Gastroesophageal sphincter (tissue), 4 donors: ENCODE measurements around the gene FUT9. TPM values are rescaled to one million over a fixed set of nuclear protein-coding genes. Genes with fewer than 3 reads are reported as not detected.

Source experiments
- ATAC-seq: fragments of 150-250 bp; one replicate; pipeline ENCODE4 v1.9.1; 2016; ENCODE audit warnings: mild to moderate bottlenecking, moderate library complexity
- H3K27ac ChIP-seq, 4 donors: fragments of 200-600 bp; sonication (generic) in 3 of 4; 1 replicate in 3 of 4; 2 replicates in 1 of 4; pipeline ENCODE4 v1.5.1; 2016 to 2019
- H3K27me3 ChIP-seq: fragments of 200-600 bp; sonication (generic); one replicate; pipeline ENCODE4 v1.5.1; 2019
- H3K36me3 ChIP-seq, 2 donors: fragments of 200-600 bp; sonication (generic); one replicate each; pipeline ENCODE4 v1.5.1; 2019; ENCODE audit warnings: control low read depth in 1 of 2
- H3K4me1 ChIP-seq, 3 donors: fragments of 200-600 bp; sonication (generic); 1 replicate in 2 of 3; 2 replicates in 1 of 3; pipeline ENCODE4 v1.5.1; 2016 to 2019; ENCODE audit warnings: control low read depth in 2 of 3
- H3K4me3 ChIP-seq, 2 donors: fragments of 200-600 bp; sonication (generic); one replicate each; pipeline ENCODE4 v1.5.1; 2019; ENCODE audit warnings: mild to moderate bottlenecking in 1 of 2, moderate library complexity in 1 of 2
- H3K9me3 ChIP-seq, 3 donors: fragments of 200-600 bp; sonication (generic); one replicate each; pipeline ENCODE4 v1.5.1; 2017 to 2019; ENCODE audit warnings: control low read depth in 2 of 3
- CTCF ChIP-seq, 4 experiments: fragments of 200-600 bp in 2 of 4; fragments of 450-650 bp in 2 of 4; sonication (generic) in 1 of 4; IDR thresholded peaks; one replicate each; pipeline ENCODE4 v1.5.1; 2017 to 2019; ENCODE audit warnings: antibody characterized with exemption in 4 of 4, mild to moderate bottlenecking in 2 of 4, moderate library complexity in 2 of 4
- EP300 ChIP-seq: sonication (generic); formaldehyde crosslinking; IDR thresholded peaks from one replicate; pipeline ENCODE4 v1.6.1; 2017; ENCODE audit warnings: antibody characterized with exemption, mild to moderate bottlenecking
- POLR2A ChIP-seq, 2 donors: fragments of 450-650 bp; IDR thresholded peaks; one replicate each; pipeline ENCODE4 v1.6.1; 2017; ENCODE audit warnings: antibody characterized with exemption in 2 of 2, mild to moderate bottlenecking in 2 of 2, moderate library complexity in 1 of 2
- POLR2AphosphoS5 ChIP-seq: sonication (generic); formaldehyde crosslinking; IDR thresholded peaks from one replicate; pipeline ENCODE4 v1.6.1; 2017; ENCODE audit warnings: antibody characterized with exemption
- WGBS, 2 donors: methylation state at CpG; one replicate each; pipeline ENCODE4 v1.1.5; 2018; ENCODE audit warnings: low coverage in 1 of 2; 5-methylcytosine and 5-hydroxymethylcytosine counted together
- total RNA-seq, 4 donors: library from RNA; depleted of rRNA; stranded (reverse); fragments of >200 nt; gene quantifications; one replicate each; pipeline ENCODE4 v1.1.0, GENCODE V29; 2016

The FUT9 gene
- total RNA-seq, 4 donors from 2014 or later = under 0.01 TPM; not detected in 3

- no peak for ATAC-seq
- H3K36me3 ChIP-seq = no peaks in the 10 kb centered on the region
- no peak overlapping the region for H3K27ac ChIP-seq
- WGBS, 2 donors = 90 to 100% methylated on average over 1 to 2 of the region's 2 CpGs
- no peak for TF ChIP-seq POLR2A (IDR thresholded peaks at IDR 0.05)
- TF ChIP-seq EP300 = no peak
- TF ChIP-seq CTCF (IDR thresholded peaks at IDR 0.05) = no peak
- TF ChIP-seq POLR2AphosphoS5 = no peak
- H3K27me3 ChIP-seq = no peaks in the 10 kb centered on the region
- H3K4me3 ChIP-seq = no peak overlapping the region
- no peaks in the 10 kb centered on the region for H3K9me3 ChIP-seq
- no peaks in the 10 kb centered on the region for H3K4me1 ChIP-seq
Observed at GRCh38 chr6:96138406-96138805, 122.6 kb downstream of the FUT9 start.

GRCh38 chr6:96142142-96142541, 126.4 kb downstream of the FUT9 start:
- Histone ChIP-seq H3K4me3 (no peak overlapping the region), H3K9me3 (no peaks in the 10 kb centered on the region), H3K27ac (no peak overlapping the region), H3K4me1 (no peaks in the 10 kb centered on the region), H3K36me3 (no peaks in the 10 kb centered on the region), H3K27me3 (no peaks in the 10 kb centered on the region)
- WGBS, 2 donors = 49 to 85% methylated on average over 2 of the region's 2 CpGs
- TF ChIP-seq EP300 (no peak), POLR2A (IDR thresholded peaks at IDR 0.05) (no peak), POLR2AphosphoS5 (no peak)
- ATAC-seq = no peak

- Histone ChIP-seq H3K4me3 (no peak overlapping the region), H3K9me3 (no peaks in the 10 kb centered on the region), H3K36me3 (no peaks in the 10 kb centered on the region), H3K4me1 (no peaks in the 10 kb centered on the region), H3K27ac (no peak overlapping the region), H3K27me3 (no peaks in the 10 kb centered on the region)
- 74 to 100% methylated on average over 1 to 2 of the region's 2 CpGs for WGBS, 2 donors
- no peak for ATAC-seq
- no peak for TF ChIP-seq POLR2A (IDR thresholded peaks at IDR 0.05)
- no peak for TF ChIP-seq EP300
- TF ChIP-seq POLR2AphosphoS5 = no peak
- TF ChIP-seq CTCF (IDR thresholded peaks at IDR 0.05) = no peak
Observed at GRCh38 chr6:96150431-96150830, 134.7 kb downstream of the FUT9 start.

- H3K4me3 ChIP-seq = no peak overlapping the region
- H3K27ac ChIP-seq = no peak overlapping the region
- no peaks in the 10 kb centered on the region for H3K4me1 ChIP-seq
- TF ChIP-seq POLR2A (IDR thresholded peaks at IDR 0.05) (no peak), EP300 (no peak), POLR2AphosphoS5 (no peak), CTCF (IDR thresholded peaks at IDR 0.05) (no peak)
- no peaks in the 10 kb centered on the region for H3K9me3 ChIP-seq
- no peaks in the 10 kb centered on the region for H3K27me3 ChIP-seq
- ATAC-seq = no peak
- 58 to 62% methylated on average over 3 of the region's 3 CpGs for WGBS, 2 donors
- no peaks in the 10 kb centered on the region for H3K36me3 ChIP-seq
Observed at GRCh38 chr6:96151707-96152106, 135.9 kb downstream of the FUT9 start.

- no peaks in the 10 kb centered on the region for H3K27me3 ChIP-seq
- no peak for ATAC-seq
- no peaks in the 10 kb centered on the region for H3K9me3 ChIP-seq
- WGBS, 2 donors = 78 to 88% methylated on average over 3 of the region's 3 CpGs
- H3K36me3 ChIP-seq = no peaks in the 10 kb centered on the region
- H3K27ac ChIP-seq = no peak overlapping the region
- no peak for TF ChIP-seq POLR2A (IDR thresholded peaks at IDR 0.05)
- no peak for TF ChIP-seq CTCF (IDR thresholded peaks at IDR 0.05)
- no peak for TF ChIP-seq EP300
- no peak overlapping the region for H3K4me3 ChIP-seq
- H3K4me1 ChIP-seq = no peaks in the 10 kb centered on the region
Observed at GRCh38 chr6:96152114-96152708, 136.4 kb downstream of the FUT9 start.
